Endothelial cell of umbilical vein (primary cell): ENCODE results near the gene CHST8. TPM values are rescaled to one million over a fixed set of nuclear protein-coding genes. Genes with fewer than 3 reads are reported as not detected.

ENCODE experiments used
- BruUV-seq: library from RNA; stranded (reverse); fragments of 400-500 nt; replicated peaks from 2 replicates; lab custom pipeline; 2021; lab: Mats Ljungman, UMichigan
- CTCF ChIA-PET: fragments of 300-600, 350-600 bp; sonication (Branson Sonifier 250); formaldehyde crosslinking; loops from one replicate; lab custom pipeline; 2021; ENCODE audit warnings: antibody characterized with exemption, inconsistent platforms; lab: Charles Lee
- POLR2A ChIA-PET: fragments of 300-600, 350-600 bp; sonication (Branson Sonifier 250); formaldehyde crosslinking; loops from one replicate; lab custom pipeline; 2021; ENCODE audit warnings: antibody characterized with exemption, inconsistent platforms; lab: Charles Lee
- DNase-seq: peaks from one replicate; pipeline ENCODE4 v3.0.0-alpha.2; 2011; ENCODE audit warnings: low read depth, low spot score
- FAIRE-seq: peaks from 2 replicates; lab custom pipeline; 2011; peaks lifted over from hg19 to GRCh38; lab: Jason Lieb, UNC
- H2AFZ ChIP-seq: 2 replicates; pipeline ENCODE4 v1.6.0; 2012; ENCODE audit warnings: low read depth, low read length, control low read depth, inconsistent platforms
- H3K27ac ChIP-seq: 2 replicates; pipeline ENCODE4 v1.5.1; 2011; ENCODE audit warnings: low read depth, mild to moderate bottlenecking, control low read depth, low read length, moderate library complexity; ENCODE audit not compliant: insufficient read depth
- H3K27me3 ChIP-seq, 2 experiments: 2 replicates each; pipeline versions ENCODE4 v1.6.0 to v1.6.1; 2011; ENCODE audit warnings: low read length in 2 of 2, mixed read lengths in 1 of 2; ENCODE audit not compliant: control insufficient read depth in 2 of 2, insufficient read depth in 2 of 2
- H3K36me3 ChIP-seq, 2 experiments: 2 replicates in 1 of 2; 3 replicates in 1 of 2; pipeline ENCODE4 v1.5.1; 2011; ENCODE audit warnings: low read length in 2 of 2, mild to moderate bottlenecking in 1 of 2, moderate library complexity in 1 of 2; ENCODE audit not compliant: control insufficient read depth in 2 of 2, insufficient read depth in 2 of 2; ENCODE audit errors: extremely low read depth in 1 of 2
- H3K4me1 ChIP-seq: 3 replicates; pipeline ENCODE4 v1.5.1; 2011; ENCODE audit warnings: mild to moderate bottlenecking, low read length; ENCODE audit not compliant: control insufficient read depth, insufficient read depth; ENCODE audit errors: extremely low read depth
- H3K4me2 ChIP-seq: 2 replicates; pipeline ENCODE4 v1.6.1; 2011; ENCODE audit warnings: low read length, control low read depth, mixed read lengths; ENCODE audit not compliant: insufficient read depth
- H3K4me3 ChIP-seq, 3 experiments: fragments of 200-600 bp in 1 of 3; sonication (generic), shearing (Covaris generic) in 1 of 3; replicated peaks in 1 of 3; 2 replicates each; pipeline ENCODE4 v1.5.1; 2011 to 2016; ENCODE audit warnings: control low read depth in 3 of 3, low read length in 3 of 3, mild to moderate bottlenecking in 2 of 3, inconsistent platforms in 1 of 3, low read depth in 1 of 3, moderate library complexity in 1 of 3; ENCODE audit not compliant: insufficient read depth in 1 of 3
- H3K79me2 ChIP-seq: 2 replicates; pipeline ENCODE4 v1.6.0; 2012; ENCODE audit warnings: low read length, inconsistent platforms; ENCODE audit not compliant: control insufficient read depth, insufficient read depth
- H3K9ac ChIP-seq: replicated peaks from 2 replicates; pipeline ENCODE3; 2011; ENCODE audit warnings: low read length, control low read depth; ENCODE audit not compliant: insufficient read depth; ENCODE audit errors: extremely low read depth
- H3K9me1 ChIP-seq: replicated peaks from 3 replicates; pipeline ENCODE4 v1.6.0; 2011; ENCODE audit warnings: mild to moderate bottlenecking, low read length; ENCODE audit not compliant: control insufficient read depth, insufficient read depth; ENCODE audit errors: extremely low read depth
- H3K9me3 ChIP-seq: replicated peaks from 2 replicates; pipeline ENCODE4 v1.5.1; 2012; ENCODE audit warnings: low read length, inconsistent platforms; ENCODE audit not compliant: control insufficient read depth, insufficient read depth
- H4K20me1 ChIP-seq: replicated peaks from 2 replicates; pipeline ENCODE3; 2011; ENCODE audit warnings: mild to moderate bottlenecking, low read length; ENCODE audit not compliant: control insufficient read depth, insufficient read depth; ENCODE audit errors: extremely low read depth
- EZH2 ChIP-seq: IDR thresholded peaks from 2 replicates; pipeline ENCODE4 v1.6.1; 2012; ENCODE audit warnings: borderline replicate concordance, low read depth, mild to moderate bottlenecking, moderate library complexity, low read length, inconsistent platforms; ENCODE audit not compliant: severe bottlenecking
- FOS ChIP-seq: IDR thresholded peaks from 2 replicates; pipeline ENCODE4 v1.6.1; 2011; ENCODE audit warnings: mild to moderate bottlenecking, low read length, moderate library complexity, borderline replicate concordance; ENCODE audit not compliant: insufficient read depth
- GATA2 ChIP-seq: IDR thresholded peaks from 2 replicates; pipeline ENCODE4 v1.7.0; 2011; ENCODE audit warnings: low read depth, mild to moderate bottlenecking, moderate library complexity, mixed read lengths, low read length; ENCODE audit not compliant: insufficient read length, insufficient read depth
- JUN ChIP-seq: IDR thresholded peaks from 2 replicates; pipeline ENCODE4 v1.6.1; 2011; ENCODE audit warnings: borderline replicate concordance, low read depth; ENCODE audit not compliant: insufficient read length, insufficient read depth
- MYC ChIP-seq: IDR thresholded peaks from one replicate; pipeline ENCODE4 v1.6.1; 2011; ENCODE audit warnings: mild to moderate bottlenecking, low read depth, low read length
- POLR2A ChIP-seq: IDR thresholded peaks from 2 replicates; pipeline ENCODE4 v1.6.1; 2012; ENCODE audit warnings: low read depth, mild to moderate bottlenecking, control low read depth, low read length
- POLR2AphosphoS5 ChIP-seq: IDR thresholded peaks from 2 replicates; pipeline ENCODE4 v1.6.1; 2012; ENCODE audit warnings: low read depth, mild to moderate bottlenecking, control low read depth, low read length, moderate library complexity; ENCODE audit not compliant: insufficient read depth
- dilution Hi-C: fragments of 300-500 bp; cut with MboI; formaldehyde crosslinking; loops from one replicate; pipeline ENCODE4 v1.15.0; 2019; ENCODE audit warnings: low sequenced_read_pairs; ENCODE audit not compliant: extremely low pct_ligation_motif_present
- intact Hi-C: fragments of 100-400 bp; cut with micrococcal nuclease; formaldehyde crosslinking; loops from one replicate; pipeline ENCODE4 v1.10.0; 2022
- polyA plus RNA-seq, 4 experiments: library from polyadenylated mRNA; depleted of rRNA in 3 of 4; stranded (reverse) in 3 of 4; unstranded in 1 of 4; fragments of >200 nt; gene quantifications; 2 replicates each; pipeline versions ENCODE4 v1.2.1 to v1.2.3, GENCODE V29; 2011 to 2012; ENCODE audit warnings: missing spikeins in 1 of 4
- total RNA-seq: library from RNA; stranded (reverse); gene quantifications from 2 replicates; pipeline ENCODE4 v1.2.3, GENCODE V29; 2021
- TF ChIP-seq, protein P1 (sequence below): IDR thresholded peaks from 2 replicates; pipeline ENCODE4 v1.6.1; 2011; ENCODE audit not compliant: insufficient read depth, insufficient read length
- TF ChIP-seq, protein P2 (sequence below), 2 donors: IDR thresholded peaks; 1 replicate in 1 of 2; 2 replicates in 1 of 2; pipeline ENCODE4 v1.5.1; 2011; ENCODE audit warnings: low read length in 2 of 2, mild to moderate bottlenecking in 2 of 2, moderate library complexity in 2 of 2, control low read depth in 1 of 2, inconsistent platforms in 1 of 2, low read depth in 1 of 2; ENCODE audit not compliant: insufficient read depth in 1 of 2; ENCODE audit errors: extremely low read depth in 1 of 2

Gene CHST8
- total and polyA plus RNA-seq, 2 donors (not counting 3 experiments of a cell fraction or from before 2014, with no cell fraction given), result not detected

GRCh38 chr19:33756177-33756576 is 134.4 kb downstream of the CHST8 start:
- intact Hi-C loops, result no loop called here
- Histone ChIP-seq H3K27me3 (no peaks in the 10 kb centered on the region), H3K9me3 (no peaks in the 10 kb centered on the region), H3K36me3 (no peaks in the 10 kb centered on the region), H3K4me2 (no peak overlapping the region), H4K20me1 (no peaks in the 10 kb centered on the region), H3K4me1 (no peaks in the 10 kb centered on the region), H3K9me1 (no peaks in the 10 kb centered on the region), H3K79me2 (no peaks in the 10 kb centered on the region), H3K9ac (no peak overlapping the region), H3K27ac (no peak overlapping the region), H2AFZ (no peak overlapping the region), H3K4me3 (no peak overlapping the region)
- no peak for DNase-seq
- POLR2A ChIA-PET, result no interaction called here
- CTCF ChIA-PET, result interaction anchor here (1.3 kb wide), 1 partner anchor 326 kb away, joined by 5 read pairs; no protein-coding TSS in a partner anchor
- FAIRE-seq, result no peak
- BruUV-seq, result no TSS peak
- dilution Hi-C loops, result no loop called here
- no peak for TF ChIP-seq MYC
- no peak for TF ChIP-seq POLR2A
- no peak for TF ChIP-seq POLR2AphosphoS5
- TF ChIP-seq, protein P1, sequence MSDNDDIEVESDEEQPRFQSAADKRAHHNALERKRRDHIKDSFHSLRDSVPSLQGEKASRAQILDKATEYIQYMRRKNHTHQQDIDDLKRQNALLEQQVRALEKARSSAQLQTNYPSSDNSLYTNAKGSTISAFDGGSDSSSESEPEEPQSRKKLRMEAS, result no peak
- no peak for TF ChIP-seq GATA2
- TF ChIP-seq JUN, result no peak

DNA sequence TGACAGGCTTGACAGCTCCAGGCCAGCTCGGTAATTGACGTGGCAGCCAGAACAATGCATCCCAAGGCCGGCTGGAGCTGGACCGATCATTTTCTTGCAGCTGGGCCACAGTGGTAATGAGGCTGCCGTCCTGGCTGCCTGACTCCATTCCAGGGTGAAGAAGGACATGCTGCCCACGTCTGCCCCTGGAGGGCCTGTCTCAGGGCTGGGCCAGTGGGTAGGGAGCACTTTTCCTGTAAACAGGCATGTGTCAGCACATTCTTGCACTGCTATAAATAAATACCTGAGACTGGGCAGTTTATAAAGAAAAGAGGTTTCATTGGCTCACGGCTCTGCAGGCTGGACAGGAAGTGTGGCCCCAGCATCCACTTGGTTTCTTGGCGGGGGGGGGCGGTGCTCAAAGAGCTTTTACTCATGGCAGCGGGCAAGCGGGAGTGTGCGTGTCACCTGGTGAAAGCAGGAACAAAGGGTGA is 136.8 kb downstream of the CHST8 start:
- no peaks in the 10 kb centered on the region for H3K36me3 ChIP-seq
- dilution Hi-C loops (no loop called here), intact Hi-C loops (no loop called here)
- no TSS peak for BruUV-seq
- ChIA-PET POLR2A (no interaction called here), CTCF (interaction anchor here (1.7 kb wide), 2 partner anchors 19 to 342 kb away, joined by 5 to 6 read pairs; no protein-coding TSS in a partner anchor)
- no peak for DNase-seq
- H3K4me1 ChIP-seq, result no peaks in the 10 kb centered on the region
- H3K9me3 ChIP-seq, result no peaks in the 10 kb centered on the region
- no peaks in the 10 kb centered on the region for H3K79me2 ChIP-seq
- H3K27ac ChIP-seq, result no peak overlapping the region
- no peak for FAIRE-seq
- no peak overlapping the region for H3K4me3 ChIP-seq
- no peak overlapping the region for H3K4me2 ChIP-seq
- H3K9ac ChIP-seq, result no peak overlapping the region
- H2AFZ ChIP-seq, result no peak overlapping the region
- H4K20me1 ChIP-seq, result no peaks in the 10 kb centered on the region
- H3K27me3 ChIP-seq, result no peaks in the 10 kb centered on the region
- H3K9me1 ChIP-seq, result no peaks in the 10 kb centered on the region
- TF ChIP-seq, protein P1, result no peak
- TF ChIP-seq FOS (no peak), POLR2A (no peak), EZH2 (no peak), JUN (no peak), MYC (no peak), POLR2AphosphoS5 (no peak), GATA2 (no peak)
- TF ChIP-seq, protein P2, sequence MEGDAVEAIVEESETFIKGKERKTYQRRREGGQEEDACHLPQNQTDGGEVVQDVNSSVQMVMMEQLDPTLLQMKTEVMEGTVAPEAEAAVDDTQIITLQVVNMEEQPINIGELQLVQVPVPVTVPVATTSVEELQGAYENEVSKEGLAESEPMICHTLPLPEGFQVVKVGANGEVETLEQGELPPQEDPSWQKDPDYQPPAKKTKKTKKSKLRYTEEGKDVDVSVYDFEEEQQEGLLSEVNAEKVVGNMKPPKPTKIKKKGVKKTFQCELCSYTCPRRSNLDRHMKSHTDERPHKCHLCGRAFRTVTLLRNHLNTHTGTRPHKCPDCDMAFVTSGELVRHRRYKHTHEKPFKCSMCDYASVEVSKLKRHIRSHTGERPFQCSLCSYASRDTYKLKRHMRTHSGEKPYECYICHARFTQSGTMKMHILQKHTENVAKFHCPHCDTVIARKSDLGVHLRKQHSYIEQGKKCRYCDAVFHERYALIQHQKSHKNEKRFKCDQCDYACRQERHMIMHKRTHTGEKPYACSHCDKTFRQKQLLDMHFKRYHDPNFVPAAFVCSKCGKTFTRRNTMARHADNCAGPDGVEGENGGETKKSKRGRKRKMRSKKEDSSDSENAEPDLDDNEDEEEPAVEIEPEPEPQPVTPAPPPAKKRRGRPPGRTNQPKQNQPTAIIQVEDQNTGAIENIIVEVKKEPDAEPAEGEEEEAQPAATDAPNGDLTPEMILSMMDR (IDR thresholded peaks at IDR 0.05; ENCODE audit: extremely low read depth in 1 of 2, insufficient read depth in 1 of 2, low read depth in 1 of 2, low read length in 2 of 2), result no peak
